Tibial artery (tissue), 4 donors: ENCODE results near the gene MTCH1.

ENCODE experiments used
- DNase-seq, 2 donors: peaks; one replicate each; pipeline ENCODE4 v3.0.0-alpha.2; 2019
- H3K27ac ChIP-seq, 2 donors: fragments of 200-600 bp; sonication (generic) in 1 of 2; 1 replicate in 1 of 2; 2 replicates in 1 of 2; pipeline ENCODE4 v1.5.1; 2018 to 2019; ENCODE audit warnings: mild to moderate bottlenecking in 1 of 2
- H3K27me3 ChIP-seq, 2 donors: fragments of 200-600 bp; sonication (generic) in 1 of 2; one replicate each; pipeline versions ENCODE4 v1.5.1 to v1.6.0; 2016 to 2019
- H3K36me3 ChIP-seq, 3 donors: fragments of 200-600 bp; sonication (generic) in 2 of 3; one replicate each; pipeline ENCODE4 v1.5.1; 2016 to 2019; ENCODE audit warnings: mild to moderate bottlenecking in 2 of 3
- H3K4me1 ChIP-seq, 4 donors: fragments of 200-600 bp; sonication (generic) in 2 of 4; 1 replicate in 3 of 4; 2 replicates in 1 of 4; pipeline ENCODE4 v1.5.1; 2016 to 2019
- H3K4me3 ChIP-seq, 2 donors: fragments of 200-600 bp; sonication (generic) in 1 of 2; 1 replicate in 1 of 2; 2 replicates in 1 of 2; pipeline ENCODE4 v1.5.1; 2018 to 2019; ENCODE audit warnings: mild to moderate bottlenecking in 2 of 2
- H3K9me3 ChIP-seq, 3 donors: fragments of 200-600 bp; sonication (generic) in 1 of 3; one replicate each; pipeline ENCODE4 v1.5.1; 2016 to 2019
- intact Hi-C: fragments of 100-400 bp; cut with DNase I; formaldehyde crosslinking; loops from one replicate; pipeline ENCODE4 v1.15.0; 2023; ENCODE audit warnings: low total_unique reads
- TF ChIP-seq, protein P1 (sequence below), 2 experiments: fragments of 200-600 bp in 1 of 2; fragments of 450-650 bp in 1 of 2; IDR thresholded peaks; one replicate each; pipeline ENCODE4 v1.5.1; 2017 to 2019; ENCODE audit warnings: antibody characterized with exemption in 2 of 2, mild to moderate bottlenecking in 1 of 2, moderate library complexity in 1 of 2

Gene MTCH1

GRCh38 chr6:37007340-37008043 lies 21.5 kb upstream of the MTCH1 start:
- H3K36me3 ChIP-seq, result no peaks in the 10 kb centered on the region
- no peak overlapping the region for H3K27ac ChIP-seq
- no peaks in the 10 kb centered on the region for H3K4me1 ChIP-seq
- H3K9me3 ChIP-seq, result no peaks in the 10 kb centered on the region
- no peaks in the 10 kb centered on the region for H3K27me3 ChIP-seq
- TF ChIP-seq, protein P1, sequence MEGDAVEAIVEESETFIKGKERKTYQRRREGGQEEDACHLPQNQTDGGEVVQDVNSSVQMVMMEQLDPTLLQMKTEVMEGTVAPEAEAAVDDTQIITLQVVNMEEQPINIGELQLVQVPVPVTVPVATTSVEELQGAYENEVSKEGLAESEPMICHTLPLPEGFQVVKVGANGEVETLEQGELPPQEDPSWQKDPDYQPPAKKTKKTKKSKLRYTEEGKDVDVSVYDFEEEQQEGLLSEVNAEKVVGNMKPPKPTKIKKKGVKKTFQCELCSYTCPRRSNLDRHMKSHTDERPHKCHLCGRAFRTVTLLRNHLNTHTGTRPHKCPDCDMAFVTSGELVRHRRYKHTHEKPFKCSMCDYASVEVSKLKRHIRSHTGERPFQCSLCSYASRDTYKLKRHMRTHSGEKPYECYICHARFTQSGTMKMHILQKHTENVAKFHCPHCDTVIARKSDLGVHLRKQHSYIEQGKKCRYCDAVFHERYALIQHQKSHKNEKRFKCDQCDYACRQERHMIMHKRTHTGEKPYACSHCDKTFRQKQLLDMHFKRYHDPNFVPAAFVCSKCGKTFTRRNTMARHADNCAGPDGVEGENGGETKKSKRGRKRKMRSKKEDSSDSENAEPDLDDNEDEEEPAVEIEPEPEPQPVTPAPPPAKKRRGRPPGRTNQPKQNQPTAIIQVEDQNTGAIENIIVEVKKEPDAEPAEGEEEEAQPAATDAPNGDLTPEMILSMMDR (IDR thresholded peaks at IDR 0.05), result no peak
- DNase-seq, result peak in 1 of 2 donors; percentile 44
- peak overlapping the region in 1 of 2 donors; percentile 24 for H3K4me3 ChIP-seq
- intact Hi-C loops, result no loop called here

DNA sequence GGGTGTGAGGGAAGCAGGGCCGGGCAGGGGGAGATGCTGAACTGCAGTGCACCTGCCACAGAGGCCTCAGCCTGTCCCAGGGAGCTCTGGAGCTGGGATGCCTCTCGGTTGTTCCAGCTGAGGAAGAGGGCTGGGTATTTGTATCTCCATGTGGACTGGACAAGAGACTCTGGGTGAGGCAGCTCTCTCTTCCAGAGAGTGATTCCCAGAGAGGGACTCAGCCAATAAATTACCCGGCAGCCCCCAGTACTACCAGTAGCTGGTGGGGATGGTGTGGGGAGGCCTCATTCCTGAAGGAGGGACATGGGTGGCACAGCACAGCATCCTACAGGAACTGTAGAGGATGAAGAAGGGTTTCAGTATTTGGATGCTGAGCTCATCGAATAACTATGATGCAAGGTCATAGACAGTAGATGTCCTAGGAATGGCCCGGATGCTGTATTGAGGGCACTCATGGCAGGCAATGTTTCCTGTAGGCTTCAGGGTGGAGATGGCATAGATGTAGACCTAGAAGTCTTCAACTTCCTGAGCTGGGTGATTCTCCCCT lies 20.9 kb upstream of the MTCH1 start:
- TF ChIP-seq, protein P1 (IDR thresholded peaks at IDR 0.05), result no peak
- Histone ChIP-seq H3K36me3 (no peaks in the 10 kb centered on the region), H3K4me3 (peak overlapping the region; percentile 24 to 34), H3K9me3 (no peaks in the 10 kb centered on the region), H3K4me1 (no peaks in the 10 kb centered on the region), H3K27me3 (no peaks in the 10 kb centered on the region), H3K27ac (no peak overlapping the region)
- no peak for DNase-seq
- intact Hi-C loops, result no loop called here

DNA sequence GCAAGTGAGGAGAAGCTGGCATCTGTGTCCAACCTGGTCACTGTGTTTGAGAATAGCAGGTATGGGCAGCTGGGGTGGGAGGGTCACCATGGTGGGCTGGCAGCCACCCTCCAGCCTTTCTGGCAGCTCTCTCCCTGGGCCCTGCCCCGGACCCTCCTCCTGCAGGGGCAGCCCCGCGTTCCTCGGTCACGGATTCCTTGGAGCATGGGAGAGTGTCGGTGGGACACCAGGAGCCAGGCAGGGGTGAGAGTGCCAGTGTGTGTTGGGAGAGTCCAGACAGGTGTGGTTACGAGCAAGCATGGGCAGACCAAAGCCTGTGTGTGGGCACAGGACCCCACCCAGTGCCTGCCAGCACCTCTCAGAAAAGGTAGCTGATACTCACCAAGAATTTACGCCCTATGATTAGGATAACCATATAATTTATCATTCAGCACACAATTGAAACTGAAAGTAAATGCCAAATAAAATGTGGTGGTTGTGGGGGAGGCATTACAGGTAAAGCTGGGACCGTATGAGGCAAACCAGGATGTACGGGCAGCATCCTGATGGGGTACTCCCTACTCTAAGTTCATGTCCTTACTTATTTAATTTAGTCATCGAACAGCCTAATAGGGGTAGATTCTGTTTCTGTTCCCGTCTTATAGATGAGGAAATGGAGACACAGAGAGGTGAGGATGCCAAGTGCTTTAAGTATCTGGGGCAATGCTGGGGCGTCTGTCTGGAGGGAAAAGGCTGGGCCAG lies 20.0 kb upstream of the MTCH1 start:
- intact Hi-C loops, result no loop called here
- Histone ChIP-seq H3K27me3 (no peaks in the 10 kb centered on the region), H3K4me1 (no peaks in the 10 kb centered on the region), H3K27ac (no peak overlapping the region), H3K36me3 (no peaks in the 10 kb centered on the region), H3K4me3 (peak overlapping the region; percentile 24 to 34), H3K9me3 (no peaks in the 10 kb centered on the region)
- DNase-seq, result no peak
- TF ChIP-seq, protein P1 (IDR thresholded peaks at IDR 0.05), result no peak

DNA sequence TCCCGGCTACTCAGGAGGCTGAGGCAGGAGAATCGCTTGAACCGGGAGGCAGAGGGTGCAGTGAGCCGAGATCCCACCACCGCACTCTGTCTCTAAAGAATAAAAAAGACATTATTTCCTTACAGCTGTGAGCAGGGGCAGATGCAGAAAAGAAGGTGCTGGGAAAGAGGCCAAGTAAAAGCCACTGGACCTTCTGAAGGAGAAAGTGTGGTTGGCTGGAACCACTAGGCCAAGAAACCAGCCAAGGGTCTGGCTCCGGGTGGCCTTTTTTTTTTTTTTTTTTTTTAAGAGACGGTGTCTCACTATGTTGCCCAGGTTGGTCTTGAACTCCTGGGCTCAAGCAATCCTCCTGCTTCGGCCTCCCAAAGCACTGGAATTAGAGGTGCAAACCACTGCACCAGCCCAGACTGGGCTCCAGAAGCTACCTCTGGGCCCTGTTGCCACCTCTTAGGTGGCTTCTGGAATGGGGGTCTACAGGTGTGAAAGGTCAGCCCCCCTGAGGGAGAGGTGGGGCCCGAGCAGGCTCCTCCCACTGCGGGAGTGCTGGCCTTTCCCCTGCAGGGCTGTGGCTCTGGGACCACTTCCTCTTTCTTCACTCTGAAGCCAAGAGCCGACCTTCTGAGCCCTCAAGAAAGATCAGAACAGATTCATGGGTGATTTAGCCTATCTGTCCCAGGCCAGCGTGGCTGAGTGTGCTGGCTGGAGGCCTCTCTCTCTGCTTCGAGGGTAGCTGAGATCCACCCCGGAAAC lies 19.2 kb upstream of the MTCH1 start, which contains the start of gene FGD2:
FGD2 (plus strand) TSS at position 595 of the 750 bp plus-strand sequence. CDS start 163 bp downstream, outside the sequence.
- Histone ChIP-seq H3K27ac (no peak within 1 kb of the TSS), H3K4me1 (no peaks in the 10 kb centered on the region), H3K9me3 (no peaks in the 10 kb centered on the region), H3K4me3 (peak within 1 kb of the TSS; percentile 24 to 34), H3K36me3 (no peaks in the 10 kb centered on the region), H3K27me3 (no peaks in the 10 kb centered on the region)
- TF ChIP-seq, protein P1 (IDR thresholded peaks at IDR 0.05), result no peak
- DNase-seq, result peak in 1 of 2 donors; percentile 35
- intact Hi-C loops, result no loop called here
